Keratinocyte (primary cell): ENCODE measurements around the gene GRIA3.

Experiments used
- EZH2 ChIP-seq: IDR thresholded peaks from one replicate; pipeline ENCODE4 v1.6.1; 2012; ENCODE audit warnings: inconsistent platforms, mild to moderate bottlenecking, low read length, moderate library complexity
- TF ChIP-seq, protein P1 (sequence below), 3 experiments: IDR thresholded peaks in 1 of 3; conservative IDR thresholded peaks in 1 of 3; optimal IDR thresholded peaks in 1 of 3; 2 replicates in 2 of 3; 3 replicates in 1 of 3; pipeline versions ENCODE3 to v1.5.1; 2011; ENCODE audit warnings: low read length in 3 of 3, mild to moderate bottlenecking in 3 of 3, moderate library complexity in 2 of 3, control low read depth in 1 of 3, inconsistent platforms in 1 of 3; ENCODE audit not compliant: insufficient read depth in 2 of 3; ENCODE audit errors: extremely low read depth in 1 of 3

DNA sequence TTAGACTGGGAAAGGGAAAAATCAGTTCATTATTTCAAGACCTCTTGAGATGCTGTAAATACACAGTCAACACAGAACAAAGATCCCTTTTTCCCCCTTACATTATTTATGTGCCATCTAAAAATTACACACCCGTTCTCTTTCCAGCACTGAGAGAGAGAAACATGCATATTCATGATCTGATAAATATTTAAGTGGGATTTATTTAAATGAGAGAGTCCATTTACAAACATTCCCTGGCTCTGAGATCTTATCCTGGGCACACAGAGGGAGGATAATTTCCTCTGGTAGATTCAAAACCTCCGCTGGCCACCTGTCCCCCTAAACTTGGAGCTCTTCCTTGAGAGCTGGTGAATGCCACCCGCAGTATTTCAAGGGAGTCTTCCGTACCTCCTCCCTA, 88.6 kb downstream of the GRIA3 start:
- TF ChIP-seq, protein P1, sequence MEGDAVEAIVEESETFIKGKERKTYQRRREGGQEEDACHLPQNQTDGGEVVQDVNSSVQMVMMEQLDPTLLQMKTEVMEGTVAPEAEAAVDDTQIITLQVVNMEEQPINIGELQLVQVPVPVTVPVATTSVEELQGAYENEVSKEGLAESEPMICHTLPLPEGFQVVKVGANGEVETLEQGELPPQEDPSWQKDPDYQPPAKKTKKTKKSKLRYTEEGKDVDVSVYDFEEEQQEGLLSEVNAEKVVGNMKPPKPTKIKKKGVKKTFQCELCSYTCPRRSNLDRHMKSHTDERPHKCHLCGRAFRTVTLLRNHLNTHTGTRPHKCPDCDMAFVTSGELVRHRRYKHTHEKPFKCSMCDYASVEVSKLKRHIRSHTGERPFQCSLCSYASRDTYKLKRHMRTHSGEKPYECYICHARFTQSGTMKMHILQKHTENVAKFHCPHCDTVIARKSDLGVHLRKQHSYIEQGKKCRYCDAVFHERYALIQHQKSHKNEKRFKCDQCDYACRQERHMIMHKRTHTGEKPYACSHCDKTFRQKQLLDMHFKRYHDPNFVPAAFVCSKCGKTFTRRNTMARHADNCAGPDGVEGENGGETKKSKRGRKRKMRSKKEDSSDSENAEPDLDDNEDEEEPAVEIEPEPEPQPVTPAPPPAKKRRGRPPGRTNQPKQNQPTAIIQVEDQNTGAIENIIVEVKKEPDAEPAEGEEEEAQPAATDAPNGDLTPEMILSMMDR (optimal IDR thresholded peaks at IDR 0.05 in 1 of 3, IDR thresholded peaks at IDR 0.05 in 1 of 3, conservative IDR thresholded peaks at IDR 0.05 in 1 of 3; ENCODE audit: extremely low read depth in 1 of 3, insufficient read depth in 2 of 3, low read length in 3 of 3): no peak
- no peak for TF ChIP-seq EZH2
